ENCODE results near the gene SAFB. TPM values are rescaled to one million over a fixed set of nuclear protein-coding genes. Genes with fewer than 3 reads are reported as not detected.
"Not testable (repeated sequence)": the region's sequence is repeated elsewhere in the genome, so short reads cannot be mapped to it uniquely, and the experiment has no call there.

The SAFB gene
- total RNA-seq, 2 experiments from 2014 or later, result 128 to 129 TPM

GRCh38 chr19:5700455-5701092 lies 77.7 kb downstream of the SAFB start:
- CTCF ChIA-PET, result no interaction called here
- POLR2A ChIA-PET, result interaction anchor here (0.7 to 2.1 kb wide), 2 partner anchors 9 to 38 kb away, joined by 4 to 7 read pairs; no protein-coding TSS in a partner anchor

GRCh38 chr19:5702053-5702410 lies 79.1 kb downstream of the SAFB start:
- CTCF ChIA-PET, POLR2A ChIA-PET: not testable (repeated sequence)

- ChIA-PET POLR2A (interaction anchor here (0.6 kb wide), 1 partner anchor 13 kb away, joined by 4 read pairs; no protein-coding TSS in a partner anchor), CTCF (no interaction called here)
These were observed 81.2 kb downstream of the SAFB start for GRCh38 chr19:5703819-5704818.

GRCh38 chr19:5705552-5705951 lies 82.7 kb downstream of the SAFB start:
- POLR2A ChIA-PET, result no interaction called here
- CTCF ChIA-PET, result interaction anchor here (0.7 kb wide), 1 partner anchor 13 kb away, joined by 4 read pairs; no protein-coding TSS in a partner anchor

DNA sequence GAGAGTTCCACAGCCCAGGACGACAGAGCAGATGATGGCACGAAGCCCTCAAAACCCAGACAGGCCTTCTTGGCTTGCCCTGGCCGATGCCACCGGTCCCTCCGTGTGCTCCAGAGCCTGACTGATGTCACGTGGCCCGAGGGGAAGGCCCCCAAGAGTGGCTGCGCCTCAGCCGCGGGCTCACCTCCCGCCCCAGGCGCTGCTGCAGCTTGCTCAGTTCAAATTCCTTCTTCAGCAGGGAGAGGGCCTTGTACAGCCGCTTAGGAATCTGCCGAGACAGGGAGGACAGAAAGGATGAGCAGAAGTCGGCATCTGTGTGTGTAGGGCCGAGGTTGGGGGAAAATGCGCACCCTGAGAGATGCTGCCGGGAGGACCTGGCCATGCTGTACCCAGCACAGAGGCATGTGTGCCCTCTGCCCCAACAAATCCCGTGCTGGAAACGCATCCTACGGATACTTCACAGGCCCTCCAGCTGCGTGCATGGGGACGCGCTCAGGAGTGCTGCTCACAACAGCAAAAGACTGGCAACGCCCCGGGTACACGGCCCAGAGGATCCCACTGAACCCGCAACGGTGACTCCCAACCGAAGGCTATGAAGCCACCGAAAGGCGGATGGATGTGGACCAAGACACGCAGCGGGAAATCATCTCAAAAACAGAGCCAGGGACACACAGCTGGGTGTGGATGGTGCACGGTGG lies 84.1 kb downstream of the SAFB start:
- CTCF ChIA-PET, result interaction anchor here (0.5 to 2.7 kb wide), 4 partner anchors 11 to 34 kb away, joined by 3 to 8 read pairs (median 6); partner anchors contain the start of gene RPL36
- POLR2A ChIA-PET, result interaction anchor here (0.7 to 1.1 kb wide), 3 partner anchors 10 to 12 kb away, joined by 3 to 4 read pairs (median 3); no protein-coding TSS in a partner anchor

DNA sequence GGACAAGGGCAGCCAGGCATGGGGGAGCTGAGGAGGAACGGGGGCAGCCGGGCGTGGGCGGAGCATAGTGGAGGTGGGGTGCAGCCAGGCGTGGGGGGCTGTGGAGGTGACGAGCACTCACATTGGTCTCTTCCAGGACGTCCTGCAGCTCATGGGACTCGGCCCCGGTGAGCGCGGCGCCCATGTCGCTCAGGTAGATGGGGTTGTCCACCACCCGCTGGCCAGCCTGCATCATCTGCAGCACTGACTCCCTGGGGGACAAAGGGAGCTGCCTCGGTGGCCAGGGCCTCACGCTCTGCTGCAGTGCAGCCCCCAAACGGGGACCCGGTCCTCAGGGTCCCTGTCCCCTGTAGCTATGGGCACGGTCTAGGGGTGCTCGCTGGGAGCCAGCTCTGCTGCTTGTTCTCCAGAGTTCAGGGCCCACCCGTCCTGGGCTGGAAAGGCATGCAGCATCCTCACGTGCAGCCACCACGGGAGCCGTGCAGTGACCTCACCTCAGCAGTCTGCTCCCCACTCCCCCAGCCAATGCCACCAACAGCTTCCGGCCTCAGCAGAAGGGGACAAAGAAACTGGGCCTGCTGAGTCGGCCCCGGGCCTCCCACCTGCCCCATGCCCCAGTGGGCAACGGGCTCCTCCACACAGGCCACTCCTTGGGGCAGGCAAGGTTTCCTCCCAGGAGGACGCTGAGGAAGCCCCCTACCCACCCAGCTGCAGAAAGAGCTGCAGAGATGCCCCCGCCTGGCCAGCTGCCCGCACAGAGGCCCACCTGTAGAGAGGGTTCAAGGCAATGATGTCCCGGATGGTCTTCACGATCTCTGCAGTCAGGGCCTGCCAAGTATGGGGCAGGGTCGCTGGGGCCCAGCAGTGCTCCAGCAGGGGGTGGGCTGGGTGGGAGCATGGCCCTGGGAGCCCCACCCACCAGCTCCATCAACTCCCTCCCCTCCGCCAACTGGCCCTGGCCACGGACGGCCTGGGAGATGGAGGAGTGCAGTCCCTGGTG lies 85.0 kb downstream of the SAFB start:
- POLR2A ChIA-PET, result interaction anchor here (0.7 to 1.1 kb wide), 3 partner anchors 10 to 17 kb away, joined by 3 to 5 read pairs (median 3); no protein-coding TSS in a partner anchor
- CTCF ChIA-PET, result interaction anchor here (0.8 to 2.7 kb wide), 4 partner anchors 10 to 26 kb away, joined by 3 to 8 read pairs (median 6); partner anchors contain the start of gene RPL36

- POLR2A ChIA-PET, result interaction anchor here (0.5 kb wide), 1 partner anchor 113 kb away, joined by 10 read pairs; no protein-coding TSS in a partner anchor
- CTCF ChIA-PET, result no interaction called here
These were observed 88.1 kb downstream of the SAFB start for GRCh38 chr19:5711025-5711424.

- CTCF ChIA-PET, result no interaction called here
- POLR2A ChIA-PET, result interaction anchor here (0.5 to 1.2 kb wide), 2 partner anchors 21 to 114 kb away, joined by 3 to 10 read pairs; no protein-coding TSS in a partner anchor
These were observed 88.9 kb downstream of the SAFB start for GRCh38 chr19:5711713-5712161.

DNA sequence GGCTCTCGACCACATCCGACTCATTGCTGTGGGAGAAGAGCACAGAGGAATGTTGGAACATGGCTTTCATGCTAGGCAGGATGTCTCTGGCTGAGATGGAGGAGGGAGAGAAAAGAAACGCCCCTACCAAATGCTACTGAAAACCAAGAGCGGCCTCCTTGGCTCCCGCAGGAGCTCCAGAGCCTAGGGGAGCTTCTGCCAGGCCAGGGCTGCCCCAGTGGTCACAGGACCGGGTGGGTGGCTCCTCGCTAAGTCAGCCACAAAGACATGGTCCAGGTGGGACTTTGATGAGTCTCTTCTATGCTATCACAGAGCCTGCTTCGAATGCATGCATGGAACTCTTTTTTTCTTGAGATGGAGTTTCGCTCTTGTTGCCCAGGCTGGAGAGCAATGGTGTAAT lies 90.3 kb downstream of the SAFB start:
- POLR2A ChIA-PET, result no interaction called here

GRCh38 chr19:5714816-5715215 lies 91.9 kb downstream of the SAFB start:
- ChIA-PET CTCF (interaction anchor here (0.7 to 1.8 kb wide), 4 partner anchors 20 to 83 kb away, joined by 4 to 8 read pairs (median 6); partner anchors contain the start of gene RPL36), POLR2A (interaction anchor here (0.7 to 1.6 kb wide), 3 partner anchors 22 to 710 kb away, joined by 4 to 15 read pairs (median 5); partner anchors contain the start of gene KHSRP)

More for the DNA sequence above, 90.3 kb downstream of the SAFB start:
- CTCF ChIA-PET, result interaction anchor here (0.8 kb wide), 1 partner anchor 26 kb away, joined by 3 read pairs; no protein-coding TSS in a partner anchor

GRCh38 chr19:5717215-5717935 lies 94.5 kb downstream of the SAFB start:
- POLR2A ChIA-PET, result interaction anchor here (0.7 to 4.4 kb wide), 5 partner anchors 10 to 187 kb away, joined by 3 to 73 read pairs (median 3); partner anchors contain the start of gene RPL36
- CTCF ChIA-PET, result interaction anchor here (1.6 to 2.8 kb wide), 3 partner anchors 10 to 27 kb away, joined by 5 to 25 read pairs (median 8); partner anchors contain the start of gene RPL36

Other genes starting within 250 kb of the SAFB start
- gene ZNRF4, start 167.7 kb upstream of the SAFB start, total RNA-seq, result not detected
- gene TINCR, start 55.1 kb upstream of the SAFB start, total RNA-seq, result under 1 TPM; 0.27 to 0.48 TPM
- 10 to 100 TPM; 78.5 to 83.6 TPM for gene SAFB2, start 307 bp upstream of the SAFB start, total RNA-seq
- 10 to 100 TPM; 54.6 to 62.1 TPM for gene MICOS13, start 57.4 kb downstream of the SAFB start, total RNA-seq
- 1 to 10 TPM; 1.8 to 2.2 TPM for gene HSD11B1L, start 57.9 kb downstream of the SAFB start, total RNA-seq
- gene RPL36, start 67.2 kb downstream of the SAFB start, total RNA-seq, result 1,000 to 10,000 TPM; 1,455 to 1,458 TPM
- 100 to 1,000 TPM; 284 to 290 TPM for gene LONP1, start 97.1 kb downstream of the SAFB start, total RNA-seq
- gene CATSPERD, start 97.6 kb downstream of the SAFB start, total RNA-seq, result not detected
- 1 to 10 TPM; 8.5 to 9.9 TPM for gene PRR22, start 161.7 kb downstream of the SAFB start, total RNA-seq
- 10 to 100 TPM; 85.1 to 94.6 TPM for gene DUS3L, start 168.1 kb downstream of the SAFB start, total RNA-seq
- gene NRTN, start 182.0 kb downstream of the SAFB start, total RNA-seq, result under 1 TPM in 1 of 2 experiments, not detected in 1; 0.25 TPM
- not detected for gene FUT6, start 216.6 kb downstream of the SAFB start, total RNA-seq
- gene FUT3, start 228.4 kb downstream of the SAFB start, total RNA-seq, result not detected
- not detected for gene FUT5, start 247.5 kb downstream of the SAFB start, total RNA-seq

Data from activated CD8-positive, alpha-beta memory T cell treated with anti-CD3 and anti-CD28 coated beads for 36 hours (primary cell).